Measurements from ENCODE around the gene ZNF883.
"Not testable (repeated sequence)": the region's sequence is repeated elsewhere in the genome, so short reads cannot be mapped to it uniquely, and the experiment has no call there.

The ZNF883 gene

GRCh38 chr9:113011911-113012381 lies at the start of gene ZNF883:
Gene ZNF883 (minus strand): TSS chr9:113012192.
- DNase-seq: peak; percentile 58

- peak; percentile 55 for DNase-seq
These were observed 49.3 kb upstream of the ZNF883 start for GRCh38 chr9:113061072-113061850.

DNA sequence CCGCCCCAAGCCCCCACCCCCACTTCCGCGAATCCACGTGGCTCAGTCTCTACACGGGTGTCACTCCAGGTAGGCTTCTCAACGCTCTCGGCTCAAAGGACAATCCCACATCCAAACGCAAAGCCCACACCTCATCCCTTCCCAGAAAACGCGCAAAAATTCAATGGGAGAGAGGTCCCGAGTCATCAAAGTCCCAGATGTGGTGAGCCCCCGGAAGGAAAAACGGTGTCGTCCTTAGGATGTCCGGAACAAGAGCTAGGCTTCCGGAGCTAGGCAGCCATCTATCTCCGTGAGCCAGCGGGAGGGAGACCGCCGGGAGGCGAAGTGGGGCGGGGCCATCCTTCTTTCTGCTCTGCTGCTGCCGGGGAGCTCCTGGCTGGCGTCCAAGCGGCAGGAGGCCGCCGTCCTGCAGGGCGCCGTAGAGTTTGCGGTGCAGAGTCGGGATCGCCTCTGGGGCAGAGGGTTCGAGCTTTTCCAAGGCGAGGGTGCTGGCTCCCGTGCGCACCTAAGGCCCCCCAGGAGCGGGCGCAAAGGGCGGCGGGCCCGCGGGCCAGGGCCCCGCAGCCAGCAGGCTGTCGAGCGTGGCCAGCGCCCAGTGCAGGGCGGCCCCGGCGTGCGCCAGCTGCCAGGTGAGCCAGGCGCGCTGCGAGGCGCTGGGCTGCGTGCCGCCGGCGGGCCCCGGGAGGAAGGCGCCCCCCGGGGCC lies 47.7 kb upstream of the ZNF883 start:
- DNase-seq: not testable (repeated sequence)

DNA sequence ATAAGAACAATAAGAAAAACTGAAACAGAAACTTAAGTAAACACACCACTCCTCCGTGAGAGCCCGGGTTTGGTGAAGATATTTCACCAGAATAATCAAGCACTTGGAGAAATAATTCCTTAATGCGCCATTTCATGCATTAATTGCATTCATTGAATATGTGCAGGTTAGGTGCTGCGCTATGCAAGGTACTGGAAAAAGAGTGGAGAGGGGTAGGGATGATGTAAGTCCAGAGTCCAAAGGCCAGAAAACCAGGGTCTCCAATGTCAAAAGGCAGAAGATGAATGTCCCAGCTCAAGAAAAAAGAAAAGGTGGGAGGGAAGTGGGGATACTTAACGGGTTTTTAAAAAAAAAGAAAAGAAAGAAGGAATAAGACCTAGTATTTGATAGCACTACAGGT lies 45.2 kb upstream of the ZNF883 start:
- no peak for DNase-seq

GRCh38 chr9:113056191-113057106 lies 44.5 kb upstream of the ZNF883 start, which contains the start of gene ZFP37:
Gene ZFP37 (minus strand): TSS chr9:113056724. CDS start chr9:113056688, 36 bp downstream.
- DNase-seq: no peak

GRCh38 chr9:113042884-113043657 lies 31.1 kb upstream of the ZNF883 start:
- DNase-seq: no peak

DNA sequence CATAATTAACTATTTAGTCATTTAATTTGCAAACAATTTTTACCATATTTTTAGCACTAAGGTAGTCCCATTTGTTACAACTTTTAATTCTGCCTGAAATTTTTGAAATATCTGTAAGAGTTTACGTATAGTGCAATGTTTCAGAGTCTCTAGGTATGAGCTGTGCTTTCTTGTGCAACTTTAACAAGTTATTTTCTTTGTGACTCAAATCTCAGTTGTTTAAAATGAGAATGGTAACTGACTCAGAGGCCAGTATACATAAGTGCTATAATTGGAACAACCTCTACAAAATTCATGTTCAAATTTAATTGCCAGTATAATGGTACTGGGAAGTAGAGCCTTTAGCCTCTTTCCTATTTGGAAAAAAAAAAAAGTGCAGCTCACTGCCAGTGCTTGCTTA lies 14.2 kb upstream of the ZNF883 start:
- DNase-seq: no peak

DNA sequence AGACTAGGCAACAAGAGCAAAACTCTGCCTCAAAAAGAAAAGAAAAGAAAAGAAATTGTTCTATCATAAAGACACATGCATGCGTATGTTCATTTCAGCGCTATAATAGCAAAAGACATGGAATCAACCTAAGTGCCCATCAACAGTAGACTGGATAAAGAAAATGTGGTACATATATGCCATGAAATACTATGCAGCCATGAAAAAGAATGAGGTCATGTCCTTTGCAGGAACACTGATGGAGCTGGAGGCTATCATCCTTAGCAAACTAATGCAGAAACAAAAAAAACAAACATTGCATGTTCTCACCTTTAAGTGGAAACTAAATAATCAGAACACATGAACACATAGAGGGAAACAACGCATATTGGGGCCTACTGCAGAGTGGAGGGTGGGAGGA lies 6.3 kb upstream of the ZNF883 start:
- DNase-seq: no peak

GRCh38 chr9:113012492-113012891 lies 500 bp upstream of the ZNF883 start:
- DNase-seq: no peak

DNA sequence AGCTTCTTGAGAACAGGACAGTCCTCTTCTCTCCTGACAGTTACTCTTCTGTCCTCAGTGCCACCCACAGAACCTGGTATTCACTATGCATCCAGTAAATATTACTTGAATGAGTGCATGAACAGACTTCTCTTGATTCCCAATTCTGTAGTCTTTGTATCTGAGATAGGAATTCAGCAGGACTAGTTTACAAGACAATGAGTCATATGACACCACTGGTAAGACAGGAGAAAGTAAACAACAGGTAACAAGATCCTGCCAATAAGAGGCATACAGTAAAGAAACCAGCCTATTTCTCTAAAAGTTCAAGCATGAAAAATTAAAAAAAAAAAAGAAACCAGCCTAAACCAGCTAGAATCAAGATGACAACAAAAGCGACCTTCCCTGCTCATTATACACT lies 6.2 kb downstream of the ZNF883 start:
- DNase-seq: no peak

DNA sequence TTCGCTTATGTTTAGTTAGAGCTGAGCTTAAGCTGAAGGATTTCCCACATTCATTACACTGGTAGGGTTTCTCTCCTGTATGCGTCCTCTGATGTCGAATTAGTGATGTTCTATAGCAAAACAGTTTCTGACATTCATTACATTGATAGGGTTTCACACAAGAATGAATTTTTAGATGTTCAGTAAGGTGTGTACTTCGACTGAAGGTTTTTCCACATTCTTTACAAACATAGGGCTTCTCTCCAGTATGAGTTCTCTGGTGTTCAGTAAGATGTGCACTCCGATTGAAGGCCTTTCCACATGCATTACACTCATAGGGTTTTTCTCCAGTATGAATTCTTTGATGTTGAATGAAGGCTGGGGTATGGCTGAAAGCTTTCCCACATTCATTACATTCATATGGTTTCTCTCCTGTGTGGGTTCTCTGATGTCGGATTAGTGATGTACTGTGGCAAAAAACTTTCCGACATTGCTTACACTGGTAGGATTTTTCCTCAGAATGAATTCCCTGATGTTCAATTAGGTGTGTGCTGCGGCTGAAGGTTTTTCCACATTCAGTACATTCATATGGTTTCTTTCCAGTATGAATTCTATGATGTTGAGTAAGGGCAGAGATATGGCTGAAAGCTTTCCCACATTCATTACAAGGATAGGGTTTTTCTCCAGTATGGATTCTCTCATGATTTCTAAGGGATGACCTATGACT lies 14.6 kb downstream of the ZNF883 start:
- DNase-seq: no peak

DNA sequence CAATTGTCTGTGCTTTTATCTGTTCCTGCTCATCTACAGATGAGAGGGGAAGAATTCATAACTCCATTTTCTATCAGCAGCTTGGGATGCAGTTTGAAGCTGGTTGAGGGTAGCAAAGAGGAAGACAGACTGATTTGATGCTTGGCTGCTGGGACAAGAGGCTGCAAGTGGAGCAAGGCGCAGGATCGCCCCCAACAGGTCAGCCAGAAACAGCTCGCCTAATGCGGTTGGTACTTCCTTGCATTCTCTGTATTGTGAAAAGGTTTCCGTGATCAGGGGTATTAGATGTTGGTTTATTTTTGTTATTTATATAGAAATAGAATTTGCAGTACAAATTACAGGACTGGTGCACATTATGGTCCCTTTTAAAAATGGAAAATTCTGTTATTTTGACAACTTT lies 40.6 kb downstream of the ZNF883 start:
- no peak for DNase-seq

- DNase-seq: no peak
These were observed 41.1 kb downstream of the ZNF883 start for GRCh38 chr9:112970939-112971338.

GRCh38 chr9:112969730-112970129 lies 42.3 kb downstream of the ZNF883 start:
- no peak for DNase-seq

DNA sequence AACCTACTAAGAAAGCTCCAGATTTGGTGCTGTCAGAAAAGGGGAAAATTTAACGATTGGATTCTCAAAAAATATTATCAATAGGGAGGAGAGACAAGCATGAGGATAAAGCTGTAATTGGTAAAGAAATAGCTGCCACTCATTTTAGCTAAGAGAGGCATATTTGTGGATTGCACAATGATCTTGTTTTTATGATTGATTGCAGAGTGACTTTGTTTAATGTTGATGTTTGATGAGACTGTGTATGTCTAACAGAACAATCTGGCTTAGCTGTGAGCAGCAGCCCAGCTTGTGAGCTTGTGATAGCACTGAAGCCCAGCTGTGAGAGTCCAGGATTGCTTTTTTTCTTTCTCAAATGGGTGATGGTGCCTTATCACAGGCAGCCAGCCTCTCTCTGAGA lies 56.4 kb downstream of the ZNF883 start:
- no peak for DNase-seq

DNA sequence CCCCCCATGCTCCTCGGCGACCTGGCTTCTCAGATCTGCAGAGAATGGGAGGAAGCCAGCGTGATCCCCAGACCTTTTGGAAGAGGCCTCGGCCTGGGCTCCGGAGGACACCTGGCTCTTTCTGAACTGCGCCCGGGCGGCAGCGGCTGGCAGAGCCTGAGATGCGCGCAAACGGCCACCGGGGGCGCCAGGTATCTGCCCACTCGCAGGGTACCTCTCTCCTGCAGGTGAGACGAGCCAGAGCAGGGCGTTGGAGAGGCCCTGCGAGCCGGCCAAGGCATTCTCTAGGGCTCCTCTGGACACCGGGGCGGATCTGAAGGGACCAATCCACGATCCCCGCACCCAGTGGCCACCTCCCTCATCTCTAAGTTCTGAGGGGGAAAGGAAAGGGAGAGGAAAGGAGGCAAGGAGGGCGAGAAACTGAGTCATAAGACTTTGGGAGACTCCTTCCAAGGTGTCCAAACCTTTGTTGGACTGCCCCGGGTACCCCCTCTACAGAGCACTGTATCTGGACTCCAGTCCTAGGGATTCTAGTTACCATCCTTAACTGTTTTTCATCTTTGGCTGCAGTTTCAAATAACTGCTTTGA lies 66.3 kb downstream of the ZNF883 start:
- no peak for DNase-seq

GRCh38 chr9:112939418-112939817 lies 72.6 kb downstream of the ZNF883 start:
- DNase-seq: no peak

DNA sequence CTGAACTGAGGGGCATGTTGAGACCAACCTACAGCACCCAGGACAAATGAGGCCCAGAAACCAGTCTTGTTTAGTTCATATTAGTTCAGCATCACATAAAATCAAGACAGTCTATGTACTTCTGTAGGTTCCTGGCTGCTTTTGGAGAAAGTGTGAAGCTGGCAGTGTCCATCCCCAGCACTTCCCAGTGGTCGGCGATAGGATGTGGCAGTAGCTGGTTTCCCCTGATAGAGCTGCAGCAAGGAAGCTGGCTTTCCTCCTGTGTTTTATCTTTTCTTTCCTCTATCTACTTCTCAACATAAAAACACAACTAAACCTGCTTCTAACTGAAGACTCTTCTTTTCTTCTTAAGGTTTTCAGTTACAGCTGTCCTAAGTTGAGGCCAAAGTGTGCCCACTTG lies 78.3 kb downstream of the ZNF883 start:
- DNase-seq: no peak

DNA sequence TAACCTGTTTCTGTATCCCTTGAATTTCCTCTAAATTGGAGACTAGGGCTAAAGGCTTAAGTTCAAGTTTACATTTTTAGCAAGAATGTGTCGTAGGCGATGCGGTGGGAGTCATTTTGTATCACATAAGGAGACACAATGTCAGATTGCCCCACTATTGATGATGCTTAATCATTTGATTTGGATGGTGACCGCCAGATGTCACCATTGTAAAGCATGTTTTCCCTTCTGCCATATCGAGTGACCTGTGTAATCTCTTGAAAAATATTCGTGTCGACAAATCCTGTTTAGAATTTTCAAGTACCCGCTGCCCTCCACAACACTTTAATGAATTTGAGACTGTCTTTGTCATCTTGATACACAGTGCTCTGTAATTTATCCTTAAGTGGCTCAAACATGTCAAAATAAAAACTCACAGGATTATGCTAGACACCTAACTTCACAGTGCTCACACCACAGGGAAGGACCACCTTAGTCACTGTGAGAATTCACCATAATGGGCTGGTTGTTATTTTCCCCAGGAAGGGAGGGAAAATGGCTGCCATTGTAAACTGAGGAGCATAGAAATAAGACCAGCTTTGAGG lies 86.8 kb downstream of the ZNF883 start:
- DNase-seq: peak; percentile 31

- no peak for DNase-seq
These were observed 90.4 kb downstream of the ZNF883 start for GRCh38 chr9:112921549-112921948.

DNA sequence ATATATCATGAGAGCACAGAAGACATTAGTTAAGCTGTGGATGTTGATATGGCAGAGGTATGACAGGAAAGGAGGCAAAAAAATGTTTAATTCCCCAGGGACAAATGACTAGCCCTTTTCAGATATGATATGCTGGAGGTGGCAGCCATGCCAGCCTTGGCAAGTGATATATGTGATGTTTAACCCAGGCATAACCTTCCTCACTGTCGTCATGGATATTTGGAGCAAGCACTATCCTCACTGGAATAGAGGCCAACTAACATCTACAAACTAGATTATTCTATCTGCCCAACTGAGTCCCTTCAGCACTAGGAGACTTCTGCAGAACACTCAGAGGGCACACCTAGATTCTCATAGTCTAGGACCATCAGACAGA lies 94.0 kb downstream of the ZNF883 start:
- DNase-seq: no peak

All from DMS153 (cell line).